ENCODE results near the gene LOXHD1.

GRCh38 chr18:46484971-46485370, 172.0 kb downstream of the LOXHD1 start:
- TF ChIP-seq ZNF580 (CRISPR knock-in tag; IDR thresholded peaks at IDR 0.05; ENCODE audit: borderline replicate concordance, low read depth) (no peak), DNMT3B (CRISPR knock-in tag; conservative IDR thresholded peaks at IDR 0.05) (no peak)
